Activated CD4-positive, alpha-beta T cell treated with anti-CD3 and anti-CD28 coated beads, Interleukin-2, amount 10 ng/mL, durations not matched to agents 24 days and 14 days (primary cell): ENCODE measurements around the gene GDF11. TPM values are rescaled to one million over a fixed set of nuclear protein-coding genes. Genes with fewer than 3 reads are reported as not detected.

Source experiments
- DNase-seq: peaks from one replicate; pipeline ENCODE4 v3.0.0; 2022
- H3K27ac Mint-ChIP-seq: one replicate; pipeline ENCODE4 v1.8.0; 2022; ENCODE audit warnings: mild to moderate bottlenecking, mixed read lengths
- H3K27me3 Mint-ChIP-seq: one replicate; pipeline ENCODE4 v1.8.0; 2022; ENCODE audit warnings: mixed read lengths
- H3K36me3 Mint-ChIP-seq: one replicate; pipeline ENCODE4 v1.8.0; 2022; ENCODE audit warnings: low read depth, mild to moderate bottlenecking, mixed read lengths
- H3K4me1 Mint-ChIP-seq: one replicate; pipeline ENCODE4 v1.8.0; 2021; ENCODE audit warnings: mixed read lengths
- H3K4me3 Mint-ChIP-seq: one replicate; pipeline ENCODE4 v1.8.0; 2022; ENCODE audit warnings: mild to moderate bottlenecking, moderate library complexity, mixed read lengths
- H3K9me3 Mint-ChIP-seq: one replicate; pipeline ENCODE4 v1.8.0; 2021; ENCODE audit warnings: mixed read lengths
- intact Hi-C: fragments of 100-400 bp; cut with micrococcal nuclease; formaldehyde crosslinking; loops from one replicate; pipeline ENCODE4 v1.15.1; 2023
- total RNA-seq: library from RNA; stranded (reverse); gene quantifications from 2 replicates; pipeline ENCODE4 v1.2.3, GENCODE V29; 2022

GDF11 gene
- total RNA-seq, 1 donor from 2014 or later: 14.3 TPM

DNA sequence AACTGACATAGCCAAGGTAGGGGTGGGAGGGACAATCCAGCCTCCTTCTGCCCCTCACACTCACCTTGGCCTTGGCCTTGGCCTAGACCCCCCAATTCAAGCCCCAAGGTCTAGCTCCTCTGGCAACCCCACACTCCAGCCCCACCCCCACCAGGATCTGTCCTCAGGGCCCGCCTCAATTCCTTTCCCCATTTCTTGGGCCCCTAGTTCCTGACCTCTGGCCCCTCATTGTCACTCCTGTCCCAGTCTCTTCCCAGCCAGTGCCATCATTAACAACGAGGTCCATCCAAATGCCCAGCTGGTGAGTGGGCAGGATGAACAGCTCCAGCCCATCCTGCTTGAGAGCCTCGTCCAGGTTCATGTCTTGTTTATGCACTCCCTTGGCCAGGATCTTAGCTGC, 6.8 kb upstream of the GDF11 start:
- Mint-ChIP-seq H3K27ac (peak overlapping the region; percentile 28), H3K4me3 (no peak overlapping the region), H3K9me3 (no peaks in the 10 kb centered on the region), H3K36me3 (no peaks in the 10 kb centered on the region), H3K27me3 (no peaks in the 10 kb centered on the region), H3K4me1 (peaks cover 20% of the 10 kb centered on the region)
- intact Hi-C loops: loop anchor here (5.0 kb wide), 1 partner anchor 79 kb away; no protein-coding TSS in a partner anchor
- no peak for DNase-seq

- Mint-ChIP-seq H3K27ac (peak overlapping the region; percentile 59), H3K27me3 (no peaks in the 10 kb centered on the region), H3K36me3 (no peaks in the 10 kb centered on the region), H3K4me3 (peak overlapping the region; percentile 55), H3K9me3 (no peaks in the 10 kb centered on the region), H3K4me1 (peaks cover 24% of the 10 kb centered on the region)
- intact Hi-C loops: loop anchor here (1.0 to 5.0 kb wide), 3 partner anchors 8 to 80 kb away; partner anchors contain the start of gene CD63
- peak; percentile 89 for DNase-seq
Observed at GRCh38 chr12:55736780-55737580, 5.9 kb upstream of the GDF11 start.

GRCh38 chr12:55737581-55738122, 5.3 kb upstream of the GDF11 start:
- Mint-ChIP-seq H3K4me3 (peak overlapping the region; percentile 88), H3K27me3 (peaks cover 2% of the 10 kb centered on the region), H3K27ac (peak overlapping the region; percentile 85), H3K9me3 (no peaks in the 10 kb centered on the region), H3K4me1 (peaks cover 30% of the 10 kb centered on the region), H3K36me3 (no peaks in the 10 kb centered on the region)
- intact Hi-C loops: loop anchor here (1.0 to 5.0 kb wide), 10 partner anchors 8 to 381 kb away; partner anchors contain the start of genes CD63, ORMDL2, PYM1 and RPS26
- DNase-seq: no peak

DNA sequence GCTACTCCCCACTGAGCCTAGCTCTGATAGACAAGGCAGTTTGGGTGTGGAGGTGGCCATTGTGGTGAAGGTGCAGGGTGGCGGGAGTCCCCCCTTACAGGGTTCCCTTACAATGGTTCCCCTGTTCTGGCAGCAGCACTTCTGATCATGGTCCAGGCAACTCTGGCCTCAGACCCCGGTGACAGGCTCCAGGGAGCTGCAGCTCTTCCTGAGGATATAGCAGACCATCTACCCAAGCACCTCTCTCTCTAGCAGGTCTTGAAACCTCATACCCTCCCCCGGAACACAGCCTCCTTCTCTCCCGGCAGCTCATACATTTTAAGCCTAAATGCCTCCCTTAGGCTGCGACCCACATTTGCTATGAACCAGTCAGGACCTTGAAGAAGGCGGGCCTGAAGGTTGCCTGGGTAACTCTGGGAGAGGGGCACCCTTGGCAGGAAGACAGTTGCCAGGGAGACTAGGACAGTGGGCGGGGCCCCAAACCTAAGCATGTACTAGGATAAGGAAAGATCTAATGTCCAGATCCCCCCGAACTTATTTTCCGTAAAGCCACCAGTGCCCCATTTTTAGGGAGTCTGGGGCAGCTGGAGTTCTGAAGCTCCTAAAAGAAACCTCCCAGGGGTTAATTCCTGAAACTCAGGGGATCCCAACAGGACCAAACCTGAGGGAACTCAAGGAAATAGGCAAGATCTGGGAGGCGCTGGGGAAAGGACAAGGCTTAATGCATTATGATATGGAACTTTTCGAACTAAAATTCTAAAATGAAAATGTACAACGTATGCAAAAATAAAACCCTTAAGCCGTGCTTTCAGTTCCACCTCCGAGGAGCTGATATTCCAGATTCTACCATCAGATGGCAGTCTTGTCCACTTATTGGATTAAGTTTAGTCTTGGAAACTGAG, 4.5 kb upstream of the GDF11 start:
- no peaks in the 10 kb centered on the region for H3K36me3 Mint-ChIP-seq
- H3K27me3 Mint-ChIP-seq: peaks cover 4% of the 10 kb centered on the region
- peak overlapping the region; percentile 85 for H3K27ac Mint-ChIP-seq
- H3K4me1 Mint-ChIP-seq: peaks cover 31% of the 10 kb centered on the region
- peak; percentile 96 for DNase-seq
- H3K4me3 Mint-ChIP-seq: peak overlapping the region; percentile 88
- no peaks in the 10 kb centered on the region for H3K9me3 Mint-ChIP-seq
- intact Hi-C loops: loop anchor here (1.0 to 5.0 kb wide), 8 partner anchors 59 to 380 kb away; partner anchors contain the start of genes ORMDL2, PYM1, RPS26 and ZC3H10

GRCh38 chr12:55739025-55739378, 3.9 kb upstream of the GDF11 start:
- no peak overlapping the region for H3K27ac Mint-ChIP-seq
- H3K27me3 Mint-ChIP-seq: peaks cover 4% of the 10 kb centered on the region
- H3K36me3 Mint-ChIP-seq: no peaks in the 10 kb centered on the region
- no peaks in the 10 kb centered on the region for H3K9me3 Mint-ChIP-seq
- H3K4me1 Mint-ChIP-seq: peaks cover 31% of the 10 kb centered on the region
- peak overlapping the region; percentile 88 for H3K4me3 Mint-ChIP-seq
- intact Hi-C loops: loop anchor here (2.0 to 5.0 kb wide), 4 partner anchors 82 to 380 kb away; partner anchors contain the start of genes PYM1, RPS26 and ZC3H10
- no peak for DNase-seq

GRCh38 chr12:55741931-55742680, 816 bp upstream of the GDF11 start:
- intact Hi-C loops: loop anchor here (5.0 kb wide), 1 partner anchor 360 kb away; the partner anchor contains the start of gene PA2G4
- H3K4me1 Mint-ChIP-seq: peaks cover 47% of the 10 kb centered on the region
- peaks cover 4% of the 10 kb centered on the region for H3K27me3 Mint-ChIP-seq
- no peaks in the 10 kb centered on the region for H3K9me3 Mint-ChIP-seq
- peak overlapping the region; percentile 90 for H3K27ac Mint-ChIP-seq
- H3K36me3 Mint-ChIP-seq: peaks cover 3% of the 10 kb centered on the region
- peak overlapping the region; percentile 98 for H3K4me3 Mint-ChIP-seq
- DNase-seq: no peak

DNA sequence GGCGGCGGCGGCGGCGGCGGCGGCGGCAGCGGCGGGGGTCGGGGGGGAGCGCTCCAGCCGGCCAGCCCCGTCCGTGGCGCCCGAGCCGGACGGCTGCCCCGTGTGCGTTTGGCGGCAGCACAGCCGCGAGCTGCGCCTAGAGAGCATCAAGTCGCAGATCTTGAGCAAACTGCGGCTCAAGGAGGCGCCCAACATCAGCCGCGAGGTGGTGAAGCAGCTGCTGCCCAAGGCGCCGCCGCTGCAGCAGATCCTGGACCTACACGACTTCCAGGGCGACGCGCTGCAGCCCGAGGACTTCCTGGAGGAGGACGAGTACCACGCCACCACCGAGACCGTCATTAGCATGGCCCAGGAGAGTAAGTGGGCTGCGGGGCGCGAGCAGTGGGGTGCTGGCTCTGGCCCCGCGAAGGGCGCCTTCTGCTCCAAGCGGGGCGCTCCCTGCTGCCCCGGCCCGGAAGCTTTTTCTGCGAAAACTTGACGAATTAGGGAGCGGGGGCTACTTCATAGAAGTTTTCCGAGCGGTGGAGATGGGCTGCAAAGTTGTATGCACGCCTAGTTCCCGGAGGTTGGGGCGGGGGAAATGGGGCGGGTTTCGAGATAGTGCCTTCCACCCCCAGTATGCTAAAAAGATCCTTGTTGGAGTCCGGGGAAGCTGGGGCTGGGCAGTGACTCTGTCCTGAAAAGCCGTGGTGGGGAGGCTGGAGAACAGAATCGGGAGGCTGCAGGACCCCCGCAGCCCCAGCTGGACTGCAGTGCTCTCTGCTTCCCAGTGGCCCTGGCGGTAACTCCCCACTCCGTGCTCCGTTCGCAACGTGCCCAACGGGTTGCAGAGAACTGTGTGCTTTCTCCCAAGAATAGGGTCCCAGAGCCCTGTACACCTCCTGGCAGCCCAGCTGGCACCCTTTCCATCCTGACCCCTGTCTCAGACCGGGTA, 751 bp downstream of the GDF11 start:
- DNase-seq: peak; percentile 84
- Mint-ChIP-seq H3K36me3 (peaks cover 7% of the 10 kb centered on the region), H3K4me3 (peak overlapping the region; percentile 93), H3K27ac (peak overlapping the region; percentile 71), H3K9me3 (no peaks in the 10 kb centered on the region), H3K27me3 (peaks cover 4% of the 10 kb centered on the region), H3K4me1 (peaks cover 37% of the 10 kb centered on the region)
- intact Hi-C loops: loop anchor here (5.0 kb wide), 1 partner anchor 359 kb away; the partner anchor contains the start of gene PA2G4

DNA sequence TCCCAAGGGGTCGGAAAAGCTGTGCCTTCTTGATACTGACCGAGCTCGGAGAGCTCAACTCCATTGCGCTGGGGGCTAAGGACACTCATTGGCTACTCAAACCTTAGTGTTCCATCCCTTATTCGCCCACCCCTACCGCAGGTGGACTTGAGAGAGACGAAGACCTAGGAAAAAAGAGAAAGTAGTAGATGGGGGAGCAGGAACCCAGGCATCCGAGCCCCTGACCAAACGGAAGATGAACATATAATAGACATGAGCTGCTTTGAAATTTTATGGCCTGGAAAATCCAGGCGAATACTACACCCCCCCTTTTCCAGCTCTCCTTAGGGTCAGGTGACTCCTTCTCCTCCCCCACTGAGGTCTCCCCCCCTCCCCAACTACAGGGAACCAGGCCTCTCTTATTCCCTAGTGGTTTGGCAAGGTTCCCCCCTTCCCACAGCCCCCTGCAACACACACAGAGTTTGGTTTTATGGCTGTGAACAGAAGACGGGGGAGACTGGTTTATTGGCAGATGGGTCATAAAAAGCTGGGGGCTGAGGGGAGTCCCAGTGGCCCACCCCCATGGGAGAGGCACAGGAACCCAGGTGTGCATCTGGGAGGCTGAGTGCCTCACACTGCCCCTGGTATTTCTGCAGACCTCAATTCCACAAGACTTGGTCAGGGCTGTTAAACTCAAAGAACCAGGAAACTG, 1.6 kb downstream of the GDF11 start:
- peaks cover 34% of the 10 kb centered on the region for H3K4me1 Mint-ChIP-seq
- no peak overlapping the region for H3K27ac Mint-ChIP-seq
- H3K4me3 Mint-ChIP-seq: peak overlapping the region; percentile 93
- no peaks in the 10 kb centered on the region for H3K9me3 Mint-ChIP-seq
- DNase-seq: no peak
- peaks cover 4% of the 10 kb centered on the region for H3K27me3 Mint-ChIP-seq
- intact Hi-C loops: loop anchor here (5.0 kb wide), 1 partner anchor 358 kb away; the partner anchor contains the start of gene PA2G4
- peaks cover 15% of the 10 kb centered on the region for H3K36me3 Mint-ChIP-seq

- H3K27ac Mint-ChIP-seq: peak overlapping the region; percentile 26
- peak overlapping the region; percentile 93 for H3K4me3 Mint-ChIP-seq
- H3K36me3 Mint-ChIP-seq: peaks cover 20% of the 10 kb centered on the region
- DNase-seq: no peak
- intact Hi-C loops: no loop called here
- peaks cover 4% of the 10 kb centered on the region for H3K27me3 Mint-ChIP-seq
- no peaks in the 10 kb centered on the region for H3K9me3 Mint-ChIP-seq
- peaks cover 34% of the 10 kb centered on the region for H3K4me1 Mint-ChIP-seq
Observed at GRCh38 chr12:55745361-55746173, 2.6 kb downstream of the GDF11 start.

DNA sequence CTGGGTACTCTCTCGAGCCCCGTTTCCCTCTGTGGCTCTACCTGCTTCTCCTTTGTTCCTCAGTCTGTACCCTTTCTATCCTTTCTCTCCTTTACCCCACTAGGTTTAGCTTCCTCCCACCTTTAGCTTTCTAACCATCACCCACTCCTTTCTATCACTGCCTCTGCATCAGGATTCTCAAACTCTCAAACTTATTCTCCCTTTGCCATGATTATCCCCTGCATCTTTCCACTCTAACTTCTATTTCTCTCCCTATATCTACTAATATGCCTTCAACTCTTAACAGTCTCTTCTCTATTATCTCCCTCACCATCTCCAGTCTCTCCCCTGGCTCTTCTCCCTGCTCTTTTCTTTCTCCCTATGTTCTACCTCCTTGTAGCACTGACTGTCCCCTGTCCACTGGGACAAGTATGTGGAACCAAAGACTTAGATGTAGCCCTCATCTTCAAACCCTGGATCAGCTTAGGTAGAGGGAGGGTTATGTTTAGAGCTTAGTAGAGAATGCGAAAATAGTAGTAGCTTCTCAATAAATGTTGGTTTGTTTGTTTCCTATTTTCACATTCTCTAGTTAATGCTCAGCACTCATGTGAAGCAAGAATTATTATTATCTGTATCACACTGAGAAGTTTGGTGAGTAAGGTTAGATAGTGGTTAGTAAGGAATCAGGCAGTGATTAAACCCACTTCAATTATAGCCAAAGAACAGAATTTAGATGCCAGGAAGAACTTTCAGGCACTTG, 3.4 kb downstream of the GDF11 start:
- peaks cover 4% of the 10 kb centered on the region for H3K27me3 Mint-ChIP-seq
- H3K4me1 Mint-ChIP-seq: peaks cover 32% of the 10 kb centered on the region
- DNase-seq: no peak
- H3K27ac Mint-ChIP-seq: peak overlapping the region; percentile 26
- peaks cover 27% of the 10 kb centered on the region for H3K36me3 Mint-ChIP-seq
- no peaks in the 10 kb centered on the region for H3K9me3 Mint-ChIP-seq
- intact Hi-C loops: no loop called here
- H3K4me3 Mint-ChIP-seq: peak overlapping the region; percentile 36

- intact Hi-C loops: no loop called here
Observed at GRCh38 chr12:55746913-55747231, 4.0 kb downstream of the GDF11 start.

More at GRCh38 chr12:55746913-55747231, 4.0 kb downstream of the GDF11 start:
- no peak for DNase-seq
- Mint-ChIP-seq H3K36me3 (peaks cover 28% of the 10 kb centered on the region), H3K27ac (no peak overlapping the region), H3K4me3 (no peak overlapping the region), H3K27me3 (peaks cover 4% of the 10 kb centered on the region), H3K9me3 (no peaks in the 10 kb centered on the region), H3K4me1 (peaks cover 30% of the 10 kb centered on the region)
